GM21529 (cell line): ENCODE measurements around the gene HOXC12.

ENCODE experiments used
- ATAC-seq: cut with Tn5 transposase; IDR thresholded peaks from one replicate; pipeline ENCODE4 v1.9.1; 2021; ENCODE audit not compliant: unreplicated experiment

HOXC12 gene

GRCh38 chr12:54005853-54006558, 51.3 kb downstream of the HOXC12 start:
- peak; percentile 84 for ATAC-seq

GRCh38 chr12:54006559-54007220, 52.0 kb downstream of the HOXC12 start:
- no peak for ATAC-seq

GRCh38 chr12:54007538-54008259, 53.0 kb downstream of the HOXC12 start:
- no peak for ATAC-seq

- no peak for ATAC-seq
These were observed 53.5 kb downstream of the HOXC12 start for GRCh38 chr12:54008260-54008552.
